K562 (cell line): ENCODE results near the gene CCDC184. TPM values are rescaled to one million over a fixed set of nuclear protein-coding genes. Genes with fewer than 3 reads are reported as not detected.

Source experiments
- ATAC-seq: fragments of 200-7000 bp; cut with Tn5 transposase; 3 replicates; pipeline ENCODE4 v1.9.1; 2020; ENCODE audit warnings: moderate library complexity
- BruUV-seq: library from RNA; stranded (reverse); fragments of 400-500 nt; replicated peaks from 2 replicates; lab custom pipeline; 2021; lab: Mats Ljungman, UMichigan
- CTCF ChIA-PET: fragments of 300-600 bp; formaldehyde crosslinking; extraction: SDS; loops from one replicate; lab custom pipeline; 2021; ENCODE audit warnings: low intra/inter-chr PET ratio; lab: Yijun Ruan, JAX
- POLR2A ChIA-PET: fragments of 300-600, 350-650 bp; sonication (Branson Sonifier 250); formaldehyde crosslinking; extraction: SDS; loops from one replicate; lab custom pipeline; 2021; ENCODE audit warnings: antibody characterized with exemption, inconsistent platforms; lab: Yijun Ruan, JAX
- DNase-seq, 4 experiments: peaks; one replicate each; pipeline versions ENCODE4 v3.0.0 to v3.0.0-alpha.2; 2011 to 2018; ENCODE audit warnings: low spot score in 3 of 4, mixed read lengths in 3 of 4; ENCODE audit errors: extremely low read depth in 1 of 4
- FAIRE-seq: peaks from 2 replicates; lab custom pipeline; 2011; peaks lifted over from hg19 to GRCh38; lab: Jason Lieb, UNC
- H2AFZ ChIP-seq: 2 replicates; pipeline ENCODE4 v1.6.0; 2011; ENCODE audit warnings: low read depth, low read length, control low read depth, inconsistent platforms
- H3K27ac ChIP-seq: fragments of 200-600 bp; 3 replicates; pipeline ENCODE4 v1.8.0; 2011; ENCODE audit warnings: low read depth, mild to moderate bottlenecking, control low read depth, inconsistent platforms, low read length, moderate library complexity, mixed read lengths; ENCODE audit errors: extremely low read depth
- H3K27me3 ChIP-seq, 2 experiments: fragments of 300-600 bp in 1 of 2; 2 replicates in 1 of 2; 3 replicates in 1 of 2; pipeline versions ENCODE4 v1.6.0 to v1.8.0; 2011; ENCODE audit warnings: inconsistent platforms in 2 of 2, low read length in 2 of 2, mild to moderate bottlenecking in 1 of 2, mixed read lengths in 1 of 2, moderate library complexity in 1 of 2; ENCODE audit not compliant: control insufficient read depth in 2 of 2, insufficient read depth in 2 of 2
- H3K36me3 ChIP-seq: fragments of 300-600 bp; 3 replicates; pipeline ENCODE4 v1.8.0; 2011; ENCODE audit warnings: mild to moderate bottlenecking, low read length, inconsistent platforms; ENCODE audit not compliant: control insufficient read depth, insufficient read depth
- H3K4me1 ChIP-seq, 2 experiments: fragments of 200-600 bp in 1 of 2; replicated peaks in 1 of 2; 2 replicates in 1 of 2; 3 replicates in 1 of 2; pipeline versions ENCODE4 v1.5.1 to v1.8.0; 2011; ENCODE audit warnings: inconsistent platforms in 2 of 2, low read length in 2 of 2, mild to moderate bottlenecking in 1 of 2, mixed read lengths in 1 of 2, moderate library complexity in 1 of 2; ENCODE audit not compliant: control insufficient read depth in 2 of 2, insufficient read depth in 2 of 2
- H3K4me2 ChIP-seq: 2 replicates; pipeline ENCODE4 v1.6.1; 2011; ENCODE audit warnings: low read length, control low read depth, inconsistent platforms, mixed read lengths; ENCODE audit not compliant: insufficient read depth
- H3K4me3 ChIP-seq: fragments of 200-600 bp; sonication (generic), shearing (Covaris generic); 2 replicates; pipeline ENCODE4 v1.5.1; 2016; ENCODE audit warnings: control low read depth, inconsistent platforms
- H3K79me2 ChIP-seq: fragments of 200-600 bp; 3 replicates; pipeline ENCODE4 v1.8.0; 2011; ENCODE audit warnings: low read length, inconsistent platforms; ENCODE audit not compliant: control insufficient read depth, insufficient read depth
- H3K9ac ChIP-seq, 2 experiments: 2 replicates each; pipeline versions ENCODE4 v1.6.0 to v1.6.1; 2011; ENCODE audit warnings: low read depth in 2 of 2, low read length in 2 of 2, control low read depth in 1 of 2, inconsistent platforms in 1 of 2, mild to moderate bottlenecking in 1 of 2, mixed read lengths in 1 of 2; ENCODE audit not compliant: insufficient read depth in 1 of 2
- H3K9me1 ChIP-seq: one replicate; pipeline ENCODE4 v1.6.0; 2011; ENCODE audit warnings: inconsistent platforms, mild to moderate bottlenecking, low read length, moderate library complexity; ENCODE audit not compliant: control insufficient read depth, insufficient read depth
- H3K9me3 ChIP-seq: replicated peaks from 2 replicates; pipeline ENCODE4 v1.5.1; 2011; ENCODE audit warnings: low read depth, low read length, inconsistent platforms; ENCODE audit not compliant: control insufficient read depth, insufficient read depth
- H4K20me1 ChIP-seq: replicated peaks from 2 replicates; pipeline ENCODE4 v1.6.1; 2011; ENCODE audit warnings: low read length, inconsistent platforms, mixed read lengths; ENCODE audit not compliant: control insufficient read depth, insufficient read depth
- GABPB1 ChIP-seq: sonication (generic); formaldehyde crosslinking; IDR thresholded peaks from 2 replicates; pipeline ENCODE4 v1.8.0; 2022; ENCODE audit warnings: mild to moderate bottlenecking, missing genetic modification reagents
- PML ChIP-seq: IDR thresholded peaks from 2 replicates; pipeline ENCODE4 v1.6.1; 2012; ENCODE audit warnings: low read length, inconsistent platforms
- RBFOX2 ChIP-seq: fragments of 200-400 bp; formaldehyde crosslinking; IDR thresholded peaks from 2 replicates; pipeline ENCODE4 v1.6.1; 2017; ENCODE audit warnings: low read depth, mild to moderate bottlenecking, low read length, moderate library complexity
- SMAD2 ChIP-seq: fragments of 150-350 bp; IDR thresholded peaks from 2 replicates; pipeline ENCODE4 v1.6.1; 2014; ENCODE audit warnings: low read depth, mild to moderate bottlenecking, low read length
- WGBS: fragments of 100-300 bp; shearing (Covaris generic); methylation state at CpG from one replicate; pipeline ENCODE4 v1.1.6; 2016; ENCODE audit warnings: low coverage, mixed read lengths; ENCODE audit not compliant: insufficient coverage; ENCODE audit errors: missing lambda C conversion rate; 5-methylcytosine and 5-hydroxymethylcytosine counted together
- in situ Hi-C: fragments of 300-500 bp; cut with MboI; formaldehyde crosslinking; loops from 4 replicates; pipeline ENCODE4 v1.15.0; 2018; ENCODE audit warnings: inconsistent platforms, mixed read lengths
- intact Hi-C: fragments of 100-400 bp; cut with micrococcal nuclease; formaldehyde crosslinking; loops from 2 replicates; pipeline ENCODE4 v1.14.2; 2022
- polyA plus RNA-seq, 8 experiments: library from polyadenylated mRNA; depleted of rRNA in 4 of 8; stranded (reverse) in 5 of 8; unstranded in 3 of 8; fragments of >200 nt; fragmentation: Nextera tagmentation in 2 of 8; fragmentation: Illumina TruSeq in 1 of 8; extraction: Ambion mirVana in 2 of 8; extraction: Trizol in 1 of 8; gene quantifications; 2 replicates each; pipeline versions ENCODE4 v1.2.1 to v1.2.3, GENCODE V29; 2011 to 2014; ENCODE audit warnings: inconsistent platforms in 1 of 8, missing spikeins in 1 of 8
- total RNA-seq, 7 experiments: library from RNA; depleted of rRNA in 6 of 7; stranded (reverse); fragments of >200 nt in 6 of 7; fragmentation: Illumina TruSeq in 2 of 7; extraction: Trizol in 2 of 7; gene quantifications; 2 replicates each; pipeline versions ENCODE4 v1.2.1 to v1.2.3, GENCODE V29; 2011 to 2021; ENCODE audit warnings: low replicate concordance in 1 of 7
- TF ChIP-seq, protein P1 (sequence below): conservative IDR thresholded peaks from 2 replicates; pipeline ENCODE4 v1.6.1; 2011; ENCODE audit warnings: low read depth, mild to moderate bottlenecking, low read length; ENCODE audit not compliant: control insufficient read depth
- TF ChIP-seq, protein P2 (sequence below), 2 experiments: fragments of 450-650 bp in 1 of 2; sonication (generic) in 1 of 2; formaldehyde crosslinking in 1 of 2; IDR thresholded peaks in 1 of 2; conservative IDR thresholded peaks in 1 of 2; 2 replicates each; pipeline versions ENCODE4 v1.6.1 to v1.8.1; 2016 to 2023; ENCODE audit warnings: mild to moderate bottlenecking in 2 of 2, moderate library complexity in 2 of 2, inconsistent platforms in 1 of 2, missing genetic modification reagents in 1 of 2
- TF ChIP-seq, protein P3 (sequence below): IDR thresholded peaks from 2 replicates; pipeline ENCODE4 v1.6.1; 2016; ENCODE audit warnings: missing genetic modification characterization, missing compliant biosample characterization

CCDC184 gene
- total and polyA plus RNA-seq, 9 of the 15 experiments (the other 6 are each of a cell fraction or from before 2014, with no cell fraction given), result 0.09 TPM; not detected in 8

DNA sequence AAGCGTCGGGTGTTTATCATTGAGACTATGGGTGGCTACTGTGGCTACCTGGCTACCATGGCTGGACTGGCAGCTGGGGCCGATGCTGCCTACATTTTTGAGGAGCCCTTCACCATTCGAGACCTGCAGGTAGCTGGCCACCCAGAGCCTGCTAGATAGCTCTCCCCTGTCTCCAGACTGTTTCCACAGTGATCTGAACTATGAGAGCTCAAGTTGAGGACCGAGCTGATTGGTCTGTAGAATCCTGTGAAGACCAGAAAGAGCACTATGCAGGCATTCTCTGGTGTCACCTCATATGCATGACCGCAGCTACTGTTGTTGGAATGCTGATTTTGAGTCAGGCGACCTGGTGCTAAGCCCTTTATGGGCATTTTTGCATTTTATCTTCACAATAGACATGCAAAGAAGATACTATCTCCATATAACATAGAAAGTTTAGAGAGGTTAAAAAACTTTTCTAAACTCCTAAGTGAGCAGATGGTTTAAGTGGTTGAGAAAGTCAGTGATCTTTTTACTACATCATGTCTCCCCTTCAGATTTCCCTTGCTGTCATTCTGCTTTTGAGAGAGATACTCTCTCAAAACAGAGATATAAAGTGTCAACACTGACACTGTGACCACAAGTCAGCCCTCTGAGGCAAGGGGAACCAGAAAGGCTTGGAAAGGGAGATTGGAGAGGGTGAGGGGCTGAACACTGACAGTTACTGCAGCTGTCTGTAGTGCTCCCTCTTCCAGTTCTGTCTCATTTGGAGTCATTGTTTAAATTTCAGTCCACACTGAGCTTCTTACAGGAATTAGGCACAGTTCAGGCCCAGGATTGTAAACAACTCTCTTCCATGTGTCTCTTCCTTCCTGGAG, 40.4 kb upstream of the CCDC184 start:
- FAIRE-seq (no peak), ATAC-seq (no peak), DNase-seq (no peak)
- H3K4me3 ChIP-seq, result no peak overlapping the region
- H3K9ac ChIP-seq, result no peak overlapping the region
- no peak overlapping the region for H2AFZ ChIP-seq
- intact Hi-C loops (no loop called here), in situ Hi-C loops (no loop called here)
- no peaks in the 10 kb centered on the region for H3K9me3 ChIP-seq
- H3K79me2 ChIP-seq, result no peaks in the 10 kb centered on the region
- ChIA-PET CTCF (no interaction called here), POLR2A (interaction anchor here (0.6 to 1.7 kb wide), 2 partner anchors 14 to 730 kb away, joined by 3 to 8 read pairs; partner anchors contain the start of gene ASB8)
- no peaks in the 10 kb centered on the region for H3K27me3 ChIP-seq
- H3K4me1 ChIP-seq, result peaks cover 0 to 4% of the 10 kb centered on the region in 2 experiments; a peak in 1 of 5 replicates
- no peaks in the 10 kb centered on the region for H4K20me1 ChIP-seq
- WGBS, result 71% methylated on average over 7 of the region's 7 CpGs
- H3K36me3 ChIP-seq, result peaks cover 74% of the 10 kb centered on the region; the same call in 2 of the 3 replicates
- H3K9me1 ChIP-seq, result no peaks in the 10 kb centered on the region
- no peak overlapping the region for H3K27ac ChIP-seq
- BruUV-seq, result no TSS peak
- H3K4me2 ChIP-seq, result no peak overlapping the region
- TF ChIP-seq GABPB1 (CRISPR knock-in tag) (no peak), RBFOX2 (no peak), PML (no peak), SMAD2 (no peak)
- TF ChIP-seq, protein P1, sequence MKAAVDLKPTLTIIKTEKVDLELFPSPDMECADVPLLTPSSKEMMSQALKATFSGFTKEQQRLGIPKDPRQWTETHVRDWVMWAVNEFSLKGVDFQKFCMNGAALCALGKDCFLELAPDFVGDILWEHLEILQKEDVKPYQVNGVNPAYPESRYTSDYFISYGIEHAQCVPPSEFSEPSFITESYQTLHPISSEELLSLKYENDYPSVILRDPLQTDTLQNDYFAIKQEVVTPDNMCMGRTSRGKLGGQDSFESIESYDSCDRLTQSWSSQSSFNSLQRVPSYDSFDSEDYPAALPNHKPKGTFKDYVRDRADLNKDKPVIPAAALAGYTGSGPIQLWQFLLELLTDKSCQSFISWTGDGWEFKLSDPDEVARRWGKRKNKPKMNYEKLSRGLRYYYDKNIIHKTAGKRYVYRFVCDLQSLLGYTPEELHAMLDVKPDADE, result no peak
- TF ChIP-seq, protein P2, sequence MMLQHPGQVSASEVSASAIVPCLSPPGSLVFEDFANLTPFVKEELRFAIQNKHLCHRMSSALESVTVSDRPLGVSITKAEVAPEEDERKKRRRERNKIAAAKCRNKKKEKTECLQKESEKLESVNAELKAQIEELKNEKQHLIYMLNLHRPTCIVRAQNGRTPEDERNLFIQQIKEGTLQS (IDR thresholded peaks at IDR 0.05), result no peak
- TF ChIP-seq, protein P2 (CRISPR knock-in tag; conservative IDR thresholded peaks at IDR 0.05), result no peak
- TF ChIP-seq, protein P3, sequence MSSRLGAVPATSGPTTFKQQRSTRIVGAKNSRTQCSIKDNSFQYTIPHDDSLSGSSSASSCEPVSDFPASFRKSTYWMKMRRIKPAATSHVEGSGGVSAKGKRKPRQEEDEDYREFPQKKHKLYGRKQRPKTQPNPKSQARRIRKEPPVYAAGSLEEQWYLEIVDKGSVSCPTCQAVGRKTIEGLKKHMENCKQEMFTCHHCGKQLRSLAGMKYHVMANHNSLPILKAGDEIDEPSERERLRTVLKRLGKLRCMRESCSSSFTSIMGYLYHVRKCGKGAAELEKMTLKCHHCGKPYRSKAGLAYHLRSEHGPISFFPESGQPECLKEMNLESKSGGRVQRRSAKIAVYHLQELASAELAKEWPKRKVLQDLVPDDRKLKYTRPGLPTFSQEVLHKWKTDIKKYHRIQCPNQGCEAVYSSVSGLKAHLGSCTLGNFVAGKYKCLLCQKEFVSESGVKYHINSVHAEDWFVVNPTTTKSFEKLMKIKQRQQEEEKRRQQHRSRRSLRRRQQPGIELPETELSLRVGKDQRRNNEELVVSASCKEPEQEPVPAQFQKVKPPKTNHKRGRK (tag), result no peak
